ENCODE results near the gene RNH1.

DNA sequence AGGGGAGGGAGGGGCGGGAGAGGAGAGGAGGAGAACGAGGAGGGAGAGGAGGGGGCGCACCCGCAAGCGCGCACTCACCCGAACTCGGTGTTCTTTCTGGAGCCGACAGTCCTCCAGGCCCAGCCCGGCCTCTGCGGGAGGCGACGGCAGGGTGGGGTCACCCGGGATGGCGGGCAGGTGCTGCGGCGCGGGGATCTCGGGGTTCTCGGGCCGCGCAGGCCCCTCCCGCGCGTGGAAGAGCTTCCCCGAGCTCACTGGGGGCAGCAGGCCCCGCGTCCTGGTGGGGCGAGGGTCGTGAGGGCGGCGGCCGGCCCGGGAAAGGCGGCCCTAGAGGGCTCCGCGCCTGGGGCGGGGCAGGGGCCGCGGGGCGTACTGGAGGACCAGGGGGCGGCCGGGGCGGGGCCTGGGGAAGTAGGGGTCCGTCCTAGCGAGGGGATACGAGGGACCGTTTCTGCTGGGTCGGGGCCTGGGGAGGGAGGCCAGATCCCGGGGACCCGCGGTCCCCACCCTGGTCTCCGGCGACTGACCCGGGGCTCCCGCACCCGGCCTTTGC, 48.3 kb upstream of the RNH1 start:
- TF ChIP-seq, protein P1, sequence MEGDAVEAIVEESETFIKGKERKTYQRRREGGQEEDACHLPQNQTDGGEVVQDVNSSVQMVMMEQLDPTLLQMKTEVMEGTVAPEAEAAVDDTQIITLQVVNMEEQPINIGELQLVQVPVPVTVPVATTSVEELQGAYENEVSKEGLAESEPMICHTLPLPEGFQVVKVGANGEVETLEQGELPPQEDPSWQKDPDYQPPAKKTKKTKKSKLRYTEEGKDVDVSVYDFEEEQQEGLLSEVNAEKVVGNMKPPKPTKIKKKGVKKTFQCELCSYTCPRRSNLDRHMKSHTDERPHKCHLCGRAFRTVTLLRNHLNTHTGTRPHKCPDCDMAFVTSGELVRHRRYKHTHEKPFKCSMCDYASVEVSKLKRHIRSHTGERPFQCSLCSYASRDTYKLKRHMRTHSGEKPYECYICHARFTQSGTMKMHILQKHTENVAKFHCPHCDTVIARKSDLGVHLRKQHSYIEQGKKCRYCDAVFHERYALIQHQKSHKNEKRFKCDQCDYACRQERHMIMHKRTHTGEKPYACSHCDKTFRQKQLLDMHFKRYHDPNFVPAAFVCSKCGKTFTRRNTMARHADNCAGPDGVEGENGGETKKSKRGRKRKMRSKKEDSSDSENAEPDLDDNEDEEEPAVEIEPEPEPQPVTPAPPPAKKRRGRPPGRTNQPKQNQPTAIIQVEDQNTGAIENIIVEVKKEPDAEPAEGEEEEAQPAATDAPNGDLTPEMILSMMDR (IDR thresholded peaks at IDR 0.05): no peak
- TF ChIP-seq EP300 (IDR thresholded peaks at IDR 0.05) (no peak), POLR2A (IDR thresholded peaks at IDR 0.05) (no peak)
